OCI-LY7 (cell line): ENCODE data around the gene RREB1.
"Not testable (repeated sequence)": the region's sequence is repeated elsewhere in the genome, so short reads cannot be mapped to it uniquely, and the experiment has no call there.

ENCODE experiments used
- CTCF ChIP-seq: fragments of 200-600 bp; sonication (generic); conservative IDR thresholded peaks from 2 replicates; pipeline ENCODE4 v1.5.1; 2014; ENCODE audit warnings: mild to moderate bottlenecking, antibody characterized with exemption, low read length, moderate library complexity, mixed read lengths
- EZH2phosphoT487 ChIP-seq: fragments of 200-600 bp; sonication (generic); IDR thresholded peaks from 2 replicates; pipeline ENCODE4 v1.6.1; 2018; ENCODE audit warnings: low read depth, borderline replicate concordance, mild to moderate bottlenecking, mixed run types, antibody characterized with exemption, low read length, moderate library complexity, mixed read lengths

GRCh38 chr6:7157307-7157706 is 49.5 kb downstream of the RREB1 start:
- not testable (repeated sequence) for TF ChIP-seq CTCF, EZH2phosphoT487
